ENCODE results near the gene TRPM4.

The TRPM4 gene

GRCh38 chr19:49210901-49211451, 53.4 kb downstream of the TRPM4 start:
- H3K4me3 ChIP-seq (replicated peaks; ENCODE audit: low read depth, low read length): no peak overlapping the region
- no peak for TF ChIP-seq CTCF (IDR thresholded peaks at IDR 0.05; ENCODE audit: insufficient read depth, low read length, poor library complexity, severe bottlenecking)

GRCh38 chr19:49212016-49212701, 54.6 kb downstream of the TRPM4 start:
- no peak for DNase-seq (ENCODE audit: extremely low read depth, insufficient read length)
- H3K36me3 ChIP-seq (ENCODE audit: control insufficient read depth, insufficient read depth, low read length): no peaks in the 10 kb centered on the region
- H3K4me3 ChIP-seq (replicated peaks; ENCODE audit: low read depth, low read length): no peak overlapping the region
- H3K27me3 ChIP-seq (replicated peaks; ENCODE audit: control insufficient read depth, insufficient read depth, low read length): peaks cover 2% of the 10 kb centered on the region; the same call in 1 of the 2 replicates
- no peak for TF ChIP-seq CTCF (IDR thresholded peaks at IDR 0.05; ENCODE audit: insufficient read depth, low read length, poor library complexity, severe bottlenecking)

More at GRCh38 chr19:49210901-49211451, 53.4 kb downstream of the TRPM4 start:
- H3K36me3 ChIP-seq (ENCODE audit: control insufficient read depth, insufficient read depth, low read length): no peaks in the 10 kb centered on the region
- DNase-seq (ENCODE audit: extremely low read depth, insufficient read length): no peak
- peaks cover 2% of the 10 kb centered on the region; the same call in 1 of the 2 replicates for H3K27me3 ChIP-seq (replicated peaks; ENCODE audit: control insufficient read depth, insufficient read depth, low read length)

GRCh38 chr19:49213791-49214190, 56.2 kb downstream of the TRPM4 start:
- H3K36me3 ChIP-seq (ENCODE audit: control insufficient read depth, insufficient read depth, low read length): no peaks in the 10 kb centered on the region
- H3K4me3 ChIP-seq (replicated peaks; ENCODE audit: low read depth, low read length): no peak overlapping the region
- peak; percentile 13 for TF ChIP-seq CTCF (IDR thresholded peaks at IDR 0.05; ENCODE audit: insufficient read depth, low read length, poor library complexity, severe bottlenecking)
- DNase-seq (ENCODE audit: extremely low read depth, insufficient read length): no peak
- H3K27me3 ChIP-seq (replicated peaks; ENCODE audit: control insufficient read depth, insufficient read depth, low read length): peaks cover 2% of the 10 kb centered on the region; the same call in 1 of the 2 replicates

- H3K27me3 ChIP-seq (replicated peaks; ENCODE audit: control insufficient read depth, insufficient read depth, low read length): peaks cover 2% of the 10 kb centered on the region; the same call in 1 of the 2 replicates
- peak; percentile 41 for TF ChIP-seq CTCF (IDR thresholded peaks at IDR 0.05; ENCODE audit: insufficient read depth, low read length, poor library complexity, severe bottlenecking)
- DNase-seq (ENCODE audit: extremely low read depth, insufficient read length): peak; percentile 48
- H3K36me3 ChIP-seq (ENCODE audit: control insufficient read depth, insufficient read depth, low read length): no peaks in the 10 kb centered on the region
- no peak overlapping the region for H3K4me3 ChIP-seq (replicated peaks; ENCODE audit: low read depth, low read length)
These were observed 57.1 kb downstream of the TRPM4 start for GRCh38 chr19:49214701-49215100.

- no peak for TF ChIP-seq CTCF (IDR thresholded peaks at IDR 0.05; ENCODE audit: insufficient read depth, low read length, poor library complexity, severe bottlenecking)
- H3K36me3 ChIP-seq (ENCODE audit: control insufficient read depth, insufficient read depth, low read length): no peaks in the 10 kb centered on the region
- DNase-seq (ENCODE audit: extremely low read depth, insufficient read length): no peak
- H3K27me3 ChIP-seq (replicated peaks; ENCODE audit: control insufficient read depth, insufficient read depth, low read length): peaks cover 2% of the 10 kb centered on the region; the same call in 1 of the 2 replicates
- no peak overlapping the region for H3K4me3 ChIP-seq (replicated peaks; ENCODE audit: low read depth, low read length)
These were observed 58.5 kb downstream of the TRPM4 start for GRCh38 chr19:49216071-49216470.

Measured in GM06990 (cell line).